HS-27A (cell line): Measurements from ENCODE around the gene FNDC1.

Source experiments
- DNase-seq: peaks from one replicate; pipeline ENCODE4 v3.0.0-alpha.2; 2012; ENCODE audit warnings: low read depth, missing footprints

FNDC1 gene

GRCh38 chr6:159212525-159213280 lies 43.5 kb downstream of the FNDC1 start:
- DNase-seq = no peak

DNA sequence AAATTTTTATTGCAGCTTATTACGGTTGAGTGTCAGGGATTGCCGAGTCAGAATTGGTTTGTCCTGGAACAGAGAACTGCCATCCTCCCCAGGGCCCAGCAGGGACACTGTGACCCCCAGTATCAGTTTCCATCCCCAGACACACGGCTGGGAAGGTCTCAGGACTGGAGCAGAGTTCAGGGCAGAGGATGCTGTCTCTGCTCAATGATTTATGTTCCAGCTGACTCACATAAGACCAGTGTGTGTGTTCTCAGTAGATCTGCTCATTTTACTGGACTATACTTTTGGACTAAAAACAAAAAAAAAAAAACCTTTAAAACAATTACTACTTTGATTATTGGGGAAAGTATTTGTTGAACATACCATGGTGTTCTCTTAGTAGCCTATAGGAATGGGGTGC lies 44.2 kb downstream of the FNDC1 start:
- no peak for DNase-seq

DNA sequence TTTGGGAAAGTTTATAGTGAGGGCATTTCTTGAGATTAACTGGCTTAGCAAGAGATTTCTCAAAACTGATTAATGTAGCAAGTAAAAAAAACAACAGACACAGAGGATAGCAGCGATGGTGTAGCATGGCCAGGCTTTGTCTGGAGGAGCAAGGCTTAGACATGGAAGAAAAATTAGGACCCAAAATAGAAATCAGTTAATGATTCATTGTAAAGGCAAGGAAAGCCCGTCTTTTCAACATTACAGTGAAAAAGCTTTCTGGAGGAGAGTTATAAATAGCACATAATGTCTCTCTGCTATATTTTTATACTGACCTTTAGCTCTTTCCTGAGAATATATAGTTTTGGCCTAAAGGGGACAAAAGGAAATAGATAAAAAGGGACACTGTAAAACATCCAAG lies 45.1 kb downstream of the FNDC1 start:
- DNase-seq = no peak

DNA sequence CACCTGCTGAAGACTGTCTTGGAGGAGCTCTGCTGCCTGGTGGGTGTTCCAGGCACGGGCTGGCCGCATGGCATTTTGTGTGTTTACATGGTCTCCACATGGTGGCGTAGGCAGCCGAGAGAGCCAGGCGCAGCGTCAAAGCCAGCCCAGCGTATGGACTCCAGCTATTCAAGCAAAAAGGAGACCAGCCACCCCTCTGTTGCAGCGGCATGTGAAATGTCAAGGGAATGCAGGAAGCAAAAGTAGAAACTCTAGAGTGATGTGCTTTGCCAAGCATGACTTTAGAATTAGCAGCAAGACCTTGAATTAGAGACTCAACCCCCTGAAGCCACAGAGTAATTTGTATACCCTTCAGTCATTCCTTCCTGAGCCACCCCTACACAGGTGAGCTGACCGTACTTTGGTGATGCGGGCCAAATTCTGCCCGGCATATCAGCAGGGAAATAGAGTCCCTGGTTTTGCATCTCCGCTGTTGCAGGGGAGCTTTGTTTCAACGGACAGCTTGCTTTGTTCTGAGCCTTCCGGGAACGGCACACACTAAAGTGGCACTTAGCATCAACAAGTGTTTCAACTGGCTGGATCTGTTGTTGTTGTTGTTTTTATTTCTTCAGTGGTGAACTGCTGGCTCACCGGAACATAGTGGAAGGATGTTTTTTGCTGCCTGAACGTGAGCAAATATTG lies 48.5 kb downstream of the FNDC1 start:
- no peak for DNase-seq

- DNase-seq = no peak
Measured at GRCh38 chr6:159220093-159220492, 50.9 kb downstream of the FNDC1 start.

DNA sequence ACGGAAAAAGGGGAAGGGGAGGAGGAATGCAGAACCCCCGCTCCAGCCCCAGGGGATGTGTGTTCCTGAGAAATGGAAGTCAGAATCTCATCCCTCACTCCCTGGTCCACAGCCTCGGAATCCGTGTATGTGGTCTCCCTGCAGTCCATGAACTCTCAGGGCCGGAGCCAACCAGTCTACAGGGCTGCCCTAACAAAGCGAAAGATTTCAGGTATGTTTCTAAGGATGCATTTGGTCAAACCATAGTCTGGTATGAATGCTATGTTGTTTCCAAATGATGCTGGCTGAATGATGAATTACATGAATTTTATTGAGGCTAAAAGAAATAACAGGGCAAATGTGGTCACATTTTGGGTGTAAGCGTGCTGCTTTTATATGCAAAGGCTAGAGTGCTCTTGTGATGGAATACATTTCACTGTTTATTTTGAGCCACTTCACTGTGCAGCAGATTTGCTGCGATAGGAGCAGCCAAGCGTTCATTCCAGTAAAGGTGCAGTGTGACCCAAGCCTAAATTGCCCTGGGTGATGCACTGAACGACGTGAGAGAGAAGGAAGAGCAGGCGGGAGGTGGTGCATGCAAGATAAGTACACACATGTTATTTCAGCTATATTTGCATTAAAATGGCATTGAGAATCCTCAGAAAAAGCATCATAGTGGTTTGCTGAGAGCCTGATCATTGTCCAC lies 52.4 kb downstream of the FNDC1 start:
- DNase-seq = no peak

- DNase-seq = no peak
Measured at GRCh38 chr6:159224452-159224851, 55.3 kb downstream of the FNDC1 start.

GRCh38 chr6:159229651-159230051 lies 60.5 kb downstream of the FNDC1 start:
- DNase-seq = no peak

DNA sequence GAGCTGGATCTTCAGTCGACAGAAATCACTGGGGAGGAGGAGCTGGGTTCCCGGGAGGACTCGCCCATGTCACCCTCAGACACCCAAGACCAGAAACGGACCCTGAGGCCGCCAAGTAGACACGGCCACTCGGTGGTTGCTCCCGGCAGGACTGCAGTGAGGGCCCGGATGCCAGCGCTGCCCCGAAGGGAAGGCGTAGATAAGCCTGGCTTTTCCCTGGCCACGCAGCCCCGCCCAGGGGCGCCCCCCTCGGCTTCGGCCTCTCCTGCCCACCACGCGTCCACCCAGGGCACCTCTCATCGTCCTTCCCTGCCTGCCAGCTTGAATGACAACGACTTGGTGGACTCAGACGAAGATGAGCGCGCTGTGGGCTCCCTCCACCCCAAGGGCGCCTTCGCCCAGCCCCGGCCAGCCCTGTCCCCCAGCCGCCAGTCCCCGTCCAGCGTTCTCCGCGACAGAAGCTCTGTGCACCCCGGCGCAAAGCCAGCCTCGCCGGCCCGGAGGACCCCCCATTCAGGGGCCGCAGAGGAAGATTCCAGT lies 63.0 kb downstream of the FNDC1 start:
- DNase-seq = no peak

GRCh38 chr6:159232751-159233150 lies 63.6 kb downstream of the FNDC1 start:
- DNase-seq = no peak

- DNase-seq = no peak
Measured at GRCh38 chr6:159233365-159234101, 64.3 kb downstream of the FNDC1 start.

DNA sequence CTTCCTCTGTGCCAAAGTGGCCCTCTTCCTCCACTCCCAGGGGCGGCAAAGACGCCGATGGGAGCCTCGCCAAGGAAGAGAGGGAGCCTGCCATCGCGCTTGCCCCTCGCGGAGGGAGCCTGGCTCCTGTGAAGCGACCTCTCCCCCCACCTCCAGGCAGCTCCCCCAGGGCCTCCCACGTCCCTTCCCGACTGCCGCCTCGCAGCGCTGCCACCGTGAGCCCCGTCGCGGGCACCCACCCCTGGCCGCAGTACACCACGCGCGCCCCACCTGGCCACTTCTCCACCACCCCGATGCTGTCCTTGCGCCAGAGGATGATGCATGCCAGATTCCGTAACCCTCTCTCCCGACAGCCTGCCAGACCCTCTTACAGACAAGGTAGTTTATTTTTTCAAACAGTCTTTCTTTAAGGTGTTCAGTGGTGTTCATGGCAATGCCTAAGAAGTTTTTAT lies 64.9 kb downstream of the FNDC1 start:
- no peak for DNase-seq

GRCh38 chr6:159238920-159239558 lies 69.8 kb downstream of the FNDC1 start:
- no peak for DNase-seq

GRCh38 chr6:159249128-159249527 lies 79.9 kb downstream of the FNDC1 start:
- DNase-seq = no peak

DNA sequence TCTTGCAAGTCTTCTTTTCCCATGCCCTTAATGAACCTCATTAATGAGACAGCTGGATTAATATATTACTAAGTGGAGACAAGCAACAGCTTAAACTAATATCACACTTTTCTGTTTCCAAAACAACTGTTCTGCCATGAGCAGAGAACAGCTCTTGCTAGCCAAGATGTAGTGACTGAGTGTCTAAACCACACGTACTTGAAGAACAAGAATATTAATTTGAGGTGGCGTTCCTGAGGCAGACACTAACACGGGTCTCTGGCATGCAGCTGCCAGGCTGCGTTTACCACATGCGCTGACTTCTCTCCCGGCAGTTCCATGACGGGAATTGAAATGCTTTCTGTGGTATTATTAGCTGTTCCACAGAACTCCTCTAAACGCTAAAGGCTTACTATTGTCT lies 80.6 kb downstream of the FNDC1 start:
- DNase-seq = no peak

DNA sequence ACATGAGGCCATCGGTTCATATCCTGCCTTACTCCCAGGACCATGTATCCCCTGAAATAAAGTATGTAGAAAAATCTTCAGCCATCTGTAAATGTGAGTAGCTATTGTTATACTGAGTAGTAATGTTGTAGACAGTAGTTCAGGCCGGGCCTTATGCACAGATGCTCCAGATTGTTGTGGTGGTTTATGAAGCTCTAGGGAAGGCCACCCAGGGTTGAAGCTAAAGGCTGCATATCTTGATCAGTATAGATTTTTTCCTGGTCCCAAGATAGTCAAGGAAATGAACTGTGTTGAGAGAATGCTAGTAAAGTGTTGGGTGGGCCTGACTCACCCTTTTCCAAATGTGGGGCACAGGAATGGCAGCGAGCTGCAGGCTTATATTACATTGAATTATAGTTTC lies 81.4 kb downstream of the FNDC1 start:
- DNase-seq = no peak

DNA sequence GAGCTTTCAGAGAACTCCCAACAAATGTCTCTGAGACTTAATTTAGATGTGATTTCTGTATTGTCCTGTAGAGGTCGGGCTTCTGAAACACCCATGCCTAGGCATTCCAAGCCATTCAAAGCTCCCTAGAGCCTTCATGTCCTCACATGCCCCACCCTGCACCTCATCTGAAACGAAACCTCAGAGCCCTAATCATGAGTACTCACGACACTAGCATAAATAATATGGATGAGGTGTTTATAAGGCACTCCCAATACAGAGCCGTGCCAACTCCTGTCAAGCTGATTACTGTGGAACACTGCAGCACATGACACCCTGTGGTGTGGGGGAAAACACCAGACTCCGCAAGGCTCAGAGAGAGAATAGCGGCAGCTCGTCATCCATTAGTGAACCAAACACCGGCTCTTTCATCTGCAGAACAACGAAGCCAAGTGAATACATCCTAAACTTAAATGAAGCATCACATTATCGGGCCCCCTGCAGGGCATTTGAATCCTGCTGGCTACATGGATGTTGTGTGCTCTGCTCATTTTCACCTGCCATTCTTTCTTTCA lies 83.8 kb downstream of the FNDC1 start:
- peak; percentile 33 for DNase-seq

GRCh38 chr6:159254186-159254585 lies 85.0 kb downstream of the FNDC1 start:
- no peak for DNase-seq

DNA sequence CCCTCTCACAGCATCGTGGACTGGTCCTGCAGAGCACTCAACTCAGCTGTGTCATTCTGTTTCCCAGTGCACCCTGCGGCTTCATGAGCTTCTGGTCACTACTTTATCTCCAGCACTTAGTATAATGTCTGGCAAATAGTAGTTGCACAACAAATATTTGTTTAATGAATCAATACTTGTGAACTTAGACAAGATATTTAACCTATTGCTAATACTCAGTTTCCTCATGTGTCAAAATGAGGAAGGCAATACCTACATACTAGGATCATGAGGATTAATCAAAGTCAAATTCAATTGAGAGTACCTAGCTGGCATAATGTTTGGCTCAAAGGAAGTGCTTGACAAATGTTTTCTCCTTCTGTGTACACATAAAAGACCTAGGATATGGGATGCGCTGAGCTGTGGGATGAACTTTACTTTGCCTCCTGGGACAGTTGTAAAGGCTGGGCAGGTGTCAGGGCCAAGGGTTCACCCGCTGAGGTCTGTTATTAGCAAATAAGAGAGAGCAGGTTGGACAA lies 86.3 kb downstream of the FNDC1 start:
- no peak for DNase-seq

- DNase-seq = no peak
Measured at GRCh38 chr6:159256128-159256527, 86.9 kb downstream of the FNDC1 start.

GRCh38 chr6:159257846-159258245 lies 88.6 kb downstream of the FNDC1 start:
- DNase-seq = no peak
